GM11168 (cell line): Measurements from ENCODE around the gene CCDC178.

Experiments used
- in situ Hi-C: fragments of 300-500 bp; cut with MboI; formaldehyde crosslinking; loops from one replicate; pipeline ENCODE4 v1.12.0; 2022; ENCODE audit warnings: low sequenced_read_pairs; ENCODE audit not compliant: unreplicated experiment

Gene CCDC178

DNA sequence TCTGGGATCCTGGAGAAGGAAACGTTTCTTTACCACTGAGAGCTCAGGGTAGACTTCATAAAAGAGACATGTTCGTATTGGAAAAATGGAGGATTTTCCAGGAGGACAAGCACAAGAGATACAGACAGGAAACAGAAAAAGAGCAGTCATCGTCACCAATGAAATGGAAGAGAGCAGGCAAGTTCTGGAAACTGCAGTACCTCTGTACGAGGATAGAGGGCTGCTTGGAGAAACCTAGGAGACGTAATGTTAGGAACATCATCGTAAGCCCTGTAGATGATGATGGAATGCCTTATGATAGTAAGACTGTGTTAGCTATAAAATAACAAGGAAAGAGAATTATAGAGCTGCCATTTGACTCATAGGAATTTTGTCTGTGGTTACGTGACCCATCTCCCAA lies 546.6 kb downstream of the CCDC178 start:
- in situ Hi-C loops, result no loop called here

DNA sequence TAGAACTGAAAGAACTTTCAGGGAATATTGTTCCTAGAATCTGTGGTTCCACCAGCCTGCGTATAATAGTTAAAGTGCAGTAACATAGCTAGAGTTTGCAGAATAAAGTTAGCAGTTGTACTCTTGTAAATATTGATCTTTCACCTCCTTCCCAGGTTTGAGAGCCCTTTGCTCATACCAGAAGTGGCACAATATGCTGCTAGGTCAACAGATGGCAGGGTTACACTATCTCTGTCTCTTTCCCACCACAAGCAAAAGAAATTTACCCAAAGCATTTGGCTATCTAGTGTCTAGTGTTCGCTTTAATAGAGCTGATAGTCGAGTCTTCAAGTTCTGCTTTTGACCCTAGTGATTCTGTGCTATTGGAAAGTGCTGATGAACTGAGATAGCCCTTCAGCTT lies 548.7 kb downstream of the CCDC178 start:
- in situ Hi-C loops, result no loop called here

DNA sequence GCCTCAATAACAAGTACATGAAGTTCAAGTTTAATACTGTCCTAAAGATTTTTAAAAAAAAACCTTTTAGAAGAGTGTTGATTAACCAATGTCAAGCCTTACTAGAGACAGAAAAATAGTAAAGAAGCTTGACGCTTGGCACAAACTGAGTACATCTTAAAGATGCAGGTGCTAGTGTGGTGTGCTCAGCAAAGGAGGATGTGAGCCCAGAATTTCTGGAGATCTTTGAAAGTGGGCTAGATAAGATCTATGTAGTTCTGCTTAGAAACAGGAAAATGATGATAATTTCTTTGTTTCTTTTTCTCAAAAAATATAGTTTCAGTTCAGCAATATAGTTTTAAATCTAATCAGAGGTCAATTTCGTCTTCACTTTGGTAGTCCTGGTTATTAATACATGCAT lies 549.4 kb downstream of the CCDC178 start:
- in situ Hi-C loops, result no loop called here

DNA sequence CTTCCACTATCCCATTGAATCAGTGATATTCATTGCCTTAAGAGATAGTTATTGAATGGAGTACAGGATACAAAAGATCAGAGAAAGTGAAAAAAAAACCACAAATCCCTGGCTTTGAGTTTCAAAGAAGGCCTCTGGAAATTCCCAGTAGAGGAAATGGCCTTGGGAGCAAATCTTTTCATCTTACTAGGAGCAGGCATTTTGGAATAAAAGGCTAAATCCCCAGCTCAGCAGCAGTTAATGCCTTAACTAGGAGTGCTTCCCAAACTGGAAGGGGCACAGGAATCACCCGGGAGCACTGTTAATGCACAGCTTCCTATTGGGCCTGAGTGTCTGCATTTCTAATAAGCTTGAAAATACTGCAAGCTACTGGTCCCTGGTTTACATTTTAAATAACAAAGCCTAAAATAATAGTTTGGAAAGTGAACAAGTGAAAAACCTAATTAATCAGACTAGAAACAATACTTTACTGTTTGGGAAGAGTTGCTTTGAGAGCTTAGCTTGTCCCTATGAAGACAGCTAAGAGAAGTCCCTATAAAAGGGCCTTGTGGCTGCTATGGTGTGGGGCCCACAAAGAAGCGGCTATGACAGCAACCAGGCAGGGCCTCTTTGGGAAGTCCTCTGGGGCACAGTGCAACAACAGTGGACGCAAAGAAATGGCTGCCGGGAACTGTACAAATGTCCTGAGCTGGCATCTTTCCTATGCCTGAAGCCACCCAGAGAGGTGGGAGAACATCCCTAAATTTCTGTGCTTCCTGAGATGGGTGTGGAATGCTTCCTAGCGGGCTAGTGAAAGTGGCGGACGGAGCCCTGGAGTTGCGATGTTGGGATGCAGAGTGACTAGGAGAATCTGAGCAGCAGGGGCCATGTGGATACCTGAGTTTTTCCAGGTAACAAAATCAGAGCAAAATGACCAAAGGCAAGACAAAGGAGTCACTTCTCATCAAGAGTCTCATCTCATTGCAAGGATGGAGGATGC lies 550.6 kb downstream of the CCDC178 start:
- in situ Hi-C loops, result no loop called here

DNA sequence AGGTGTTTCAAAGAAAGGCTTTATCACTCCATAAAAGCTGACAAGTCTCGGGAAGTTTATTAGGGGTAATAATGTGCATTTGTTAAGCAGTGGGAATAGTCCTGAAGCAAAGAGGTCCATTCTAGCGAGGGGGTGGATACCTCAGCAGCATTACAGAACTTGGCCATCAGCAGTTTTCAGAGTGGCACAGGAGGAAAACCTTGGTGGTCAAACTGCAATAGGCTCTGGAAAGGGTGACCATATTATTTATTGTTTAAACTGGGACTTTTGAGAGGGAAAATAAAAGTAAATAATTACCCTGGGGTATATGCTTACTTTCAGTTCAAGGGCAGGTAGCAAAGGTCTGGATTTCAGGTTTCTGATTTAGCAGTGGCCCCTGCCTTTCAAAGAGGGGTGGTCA lies 552.2 kb downstream of the CCDC178 start:
- in situ Hi-C loops, result no loop called here
